Measurements from ENCODE around the gene ATP8B1. TPM values are rescaled to one million over a fixed set of nuclear protein-coding genes. Genes with fewer than 3 reads are reported as not detected.

ATP8B1 gene
- total RNA-seq, 1 experiment from 2014 or later = 24.8 TPM

GRCh38 chr18:57794951-57795728 is 8.0 kb downstream of the ATP8B1 start:
- Histone ChIP-seq H3K36me3 (ENCODE audit: low read depth, low read length) (peaks cover 3% of the 10 kb centered on the region; the same call in 1 of the 2 replicates), H3K4me3 (ENCODE audit: low read length) (no peak overlapping the region), H3K9ac (ENCODE audit: low read length) (no peak overlapping the region), H4K20me1 (ENCODE audit: low read length) (peaks cover 7% of the 10 kb centered on the region; the same call in 1 of the 2 replicates), H3K4me1 (ENCODE audit: insufficient read depth, low read length) (peaks cover 48% of the 10 kb centered on the region), H3K4me2 (ENCODE audit: low read length) (no peak overlapping the region), H3K27ac (ENCODE audit: low read length) (no peak overlapping the region), H3K79me2 (ENCODE audit: low read length) (peaks cover 100% of the 10 kb centered on the region), H3K9me3 (ENCODE audit: low read length) (no peaks in the 10 kb centered on the region), H2AFZ (ENCODE audit: low read length) (no peak overlapping the region), H3K9me2 (replicated peaks; ENCODE audit: low read length) (no peaks in the 10 kb centered on the region), H3K27me3 (ENCODE audit: low read length) (no peaks in the 10 kb centered on the region), H3F3A (ENCODE audit: low read length, unreplicated experiment) (no peaks in the 10 kb centered on the region)
- ChIA-PET CTCF (no interaction called here), POLR2A (ENCODE audit: unreplicated experiment) (no interaction called here)
- intact Hi-C loops (cut with micrococcal nuclease) = no loop called here
- no peak for TF ChIP-seq EZH2phosphoT487 (IDR thresholded peaks at IDR 0.05; ENCODE audit: borderline replicate concordance, low read length)
- TF ChIP-seq, protein P1, sequence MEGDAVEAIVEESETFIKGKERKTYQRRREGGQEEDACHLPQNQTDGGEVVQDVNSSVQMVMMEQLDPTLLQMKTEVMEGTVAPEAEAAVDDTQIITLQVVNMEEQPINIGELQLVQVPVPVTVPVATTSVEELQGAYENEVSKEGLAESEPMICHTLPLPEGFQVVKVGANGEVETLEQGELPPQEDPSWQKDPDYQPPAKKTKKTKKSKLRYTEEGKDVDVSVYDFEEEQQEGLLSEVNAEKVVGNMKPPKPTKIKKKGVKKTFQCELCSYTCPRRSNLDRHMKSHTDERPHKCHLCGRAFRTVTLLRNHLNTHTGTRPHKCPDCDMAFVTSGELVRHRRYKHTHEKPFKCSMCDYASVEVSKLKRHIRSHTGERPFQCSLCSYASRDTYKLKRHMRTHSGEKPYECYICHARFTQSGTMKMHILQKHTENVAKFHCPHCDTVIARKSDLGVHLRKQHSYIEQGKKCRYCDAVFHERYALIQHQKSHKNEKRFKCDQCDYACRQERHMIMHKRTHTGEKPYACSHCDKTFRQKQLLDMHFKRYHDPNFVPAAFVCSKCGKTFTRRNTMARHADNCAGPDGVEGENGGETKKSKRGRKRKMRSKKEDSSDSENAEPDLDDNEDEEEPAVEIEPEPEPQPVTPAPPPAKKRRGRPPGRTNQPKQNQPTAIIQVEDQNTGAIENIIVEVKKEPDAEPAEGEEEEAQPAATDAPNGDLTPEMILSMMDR (conservative IDR thresholded peaks at IDR 0.05; ENCODE audit: low read depth, low read length) = no peak
- TF ChIP-seq EZH2 (IDR thresholded peaks at IDR 0.05; ENCODE audit: low read length, unreplicated experiment) = no peak
- no TSS peak for BruUV-seq (replicated peaks)
- peak; percentile 60 for DNase-seq
- peak; percentile 37; the same call in 1 of the 2 replicates for ATAC-seq

GRCh38 chr18:57793302-57793986 is 9.7 kb downstream of the ATP8B1 start:
- no peak overlapping the region for H3K9ac ChIP-seq (ENCODE audit: low read length)
- H4K20me1 ChIP-seq (ENCODE audit: low read length) = peaks cover 3% of the 10 kb centered on the region; the same call in 1 of the 2 replicates
- no TSS peak for BruUV-seq (replicated peaks)
- POLR2A ChIA-PET (ENCODE audit: unreplicated experiment) = interaction anchor here (0.5 kb wide), 1 partner anchor 144 kb away, joined by 3 read pairs; no protein-coding TSS in a partner anchor
- H3K4me2 ChIP-seq (ENCODE audit: low read length) = no peak overlapping the region
- peaks cover 58% of the 10 kb centered on the region for H3K4me1 ChIP-seq (ENCODE audit: insufficient read depth, low read length)
- no peaks in the 10 kb centered on the region for H3K9me3 ChIP-seq (ENCODE audit: low read length)
- H3K79me2 ChIP-seq (ENCODE audit: low read length) = peaks cover 91% of the 10 kb centered on the region
- ATAC-seq = no peak
- H3K36me3 ChIP-seq (ENCODE audit: low read depth, low read length) = peaks cover 3% of the 10 kb centered on the region; the same call in 1 of the 2 replicates
- no peak overlapping the region for H3K27ac ChIP-seq (ENCODE audit: low read length)
- TF ChIP-seq, protein P1 (conservative IDR thresholded peaks at IDR 0.05; ENCODE audit: low read depth, low read length) = no peak
- TF ChIP-seq EZH2phosphoT487 (IDR thresholded peaks at IDR 0.05; ENCODE audit: borderline replicate concordance, low read length) = no peak
- DNase-seq = no peak
- H3F3A ChIP-seq (ENCODE audit: low read length, unreplicated experiment) = peaks cover 3% of the 10 kb centered on the region
- intact Hi-C loops (cut with micrococcal nuclease) = no loop called here
- CTCF ChIA-PET = no interaction called here
- H3K4me3 ChIP-seq (ENCODE audit: low read length) = no peak overlapping the region
- H2AFZ ChIP-seq (ENCODE audit: low read length) = no peak overlapping the region
- no peaks in the 10 kb centered on the region for H3K27me3 ChIP-seq (ENCODE audit: low read length)
- H3K9me2 ChIP-seq (replicated peaks; ENCODE audit: low read length) = no peaks in the 10 kb centered on the region
